T-helper 2 cell treated with Interferon-gamma antibody and Interleukin-4, amounts not matched to agents 5 μg/mL and 100 μg/mL, for 36 hours (primary cell): ENCODE measurements around the gene ASPHD1.
"Not testable (repeated sequence)": the region's sequence is repeated elsewhere in the genome, so short reads cannot be mapped to it uniquely, and the experiment has no call there.

Experiments used
- DNase-seq: peaks from one replicate; pipeline ENCODE4 v3.0.0; 2021; ENCODE audit warnings: low spot score
- H3K27ac Mint-ChIP-seq: one replicate; pipeline ENCODE4 v1.8.0; 2021; ENCODE audit warnings: mild to moderate bottlenecking, mixed read lengths
- H3K27me3 Mint-ChIP-seq: one replicate; pipeline ENCODE4 v1.8.0; 2021; ENCODE audit warnings: low read depth, mixed read lengths
- H3K36me3 Mint-ChIP-seq: one replicate; pipeline ENCODE4 v1.8.0; 2021; ENCODE audit warnings: low read depth, mixed read lengths
- H3K4me1 Mint-ChIP-seq: one replicate; pipeline ENCODE4 v1.8.0; 2021; ENCODE audit warnings: low read depth, mixed read lengths
- H3K4me3 Mint-ChIP-seq: one replicate; pipeline ENCODE4 v1.8.0; 2022; ENCODE audit warnings: mild to moderate bottlenecking, moderate library complexity, mixed read lengths
- H3K9me3 Mint-ChIP-seq: one replicate; pipeline ENCODE4 v1.8.0; 2021; ENCODE audit warnings: mixed read lengths

Gene ASPHD1

DNA sequence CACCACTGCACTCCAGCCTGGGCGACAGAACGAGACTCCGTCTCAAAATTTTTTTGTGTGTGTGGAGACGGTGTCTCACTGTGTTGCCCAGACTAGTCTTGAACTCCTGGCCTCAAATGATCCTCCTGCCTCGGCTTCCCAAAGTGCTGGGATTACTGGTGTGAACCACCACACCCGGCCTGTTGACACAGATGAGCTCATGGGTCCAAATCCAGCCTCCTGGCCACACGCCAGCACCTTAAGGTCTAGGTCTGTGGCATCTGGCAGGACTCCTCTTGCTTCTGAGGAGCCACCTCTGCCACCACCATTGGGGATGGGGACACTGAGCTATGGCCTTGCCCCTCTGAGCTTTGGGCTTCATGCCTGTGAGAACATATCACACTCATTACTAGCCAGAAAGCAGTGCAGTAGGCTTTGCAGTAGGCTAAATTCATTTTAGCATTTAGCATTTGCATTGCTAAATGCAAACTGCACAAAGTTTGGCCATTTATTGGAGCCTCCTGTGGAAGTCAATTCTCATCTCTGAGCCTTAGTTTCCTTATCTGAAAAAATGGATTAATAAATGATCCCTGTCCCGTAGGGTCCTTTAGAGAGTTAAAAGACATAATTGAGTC lies 31.8 kb upstream of the ASPHD1 start:
- Mint-ChIP-seq H3K9me3 (no peaks in the 10 kb centered on the region), H3K4me1 (peaks cover 3% of the 10 kb centered on the region), H3K36me3 (no peaks in the 10 kb centered on the region), H3K27ac (no peak overlapping the region), H3K4me3 (no peak overlapping the region), H3K27me3 (no peaks in the 10 kb centered on the region)
- DNase-seq = no peak

GRCh38 chr16:29869067-29869466 lies 31.2 kb upstream of the ASPHD1 start:
- not testable (repeated sequence) for H3K36me3 Mint-ChIP-seq, H3K9me3 Mint-ChIP-seq, H3K27ac Mint-ChIP-seq, DNase-seq, H3K4me3 Mint-ChIP-seq, H3K27me3 Mint-ChIP-seq, H3K4me1 Mint-ChIP-seq

GRCh38 chr16:29871822-29872546 lies 28.3 kb upstream of the ASPHD1 start:
- no peaks in the 10 kb centered on the region for H3K9me3 Mint-ChIP-seq
- H3K4me1 Mint-ChIP-seq = peaks cover 3% of the 10 kb centered on the region
- H3K27me3 Mint-ChIP-seq = peaks cover 14% of the 10 kb centered on the region
- no peak overlapping the region for H3K27ac Mint-ChIP-seq
- no peaks in the 10 kb centered on the region for H3K36me3 Mint-ChIP-seq
- H3K4me3 Mint-ChIP-seq = no peak overlapping the region
- DNase-seq = no peak

GRCh38 chr16:29873319-29873718 lies 27.0 kb upstream of the ASPHD1 start:
- H3K4me3 Mint-ChIP-seq = no peak overlapping the region
- H3K36me3 Mint-ChIP-seq = no peaks in the 10 kb centered on the region
- H3K27me3 Mint-ChIP-seq = peaks cover 20% of the 10 kb centered on the region
- no peak overlapping the region for H3K27ac Mint-ChIP-seq
- no peaks in the 10 kb centered on the region for H3K9me3 Mint-ChIP-seq
- H3K4me1 Mint-ChIP-seq = peaks cover 6% of the 10 kb centered on the region
- no peak for DNase-seq

- Mint-ChIP-seq H3K27me3 (peaks cover 20% of the 10 kb centered on the region), H3K9me3 (no peaks in the 10 kb centered on the region)
Observed at GRCh38 chr16:29875206-29875605, 25.1 kb upstream of the ASPHD1 start.

DNA sequence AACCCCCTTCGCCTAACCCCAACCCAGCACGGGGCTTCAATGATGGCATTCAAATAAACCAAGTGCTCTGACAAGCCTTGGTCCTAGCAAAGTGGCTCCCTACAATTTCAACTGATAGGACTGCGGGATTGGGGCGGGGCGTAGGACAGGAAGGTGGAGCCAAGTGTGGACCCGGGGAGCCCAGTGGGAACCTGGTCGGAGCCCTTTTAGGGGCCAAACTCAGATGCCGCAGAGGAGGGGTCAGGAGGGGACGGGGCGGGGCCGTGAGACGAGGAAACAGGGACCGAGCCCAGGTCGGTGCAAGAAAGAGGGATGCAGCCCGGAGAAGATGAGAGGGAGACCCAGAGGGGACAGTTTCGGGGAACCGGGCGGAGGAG lies 24.1 kb upstream of the ASPHD1 start:
- peak overlapping the region; percentile 61 for H3K4me3 Mint-ChIP-seq
- no peaks in the 10 kb centered on the region for H3K9me3 Mint-ChIP-seq
- no peak overlapping the region for H3K27ac Mint-ChIP-seq
- DNase-seq = no peak
- peaks cover 6% of the 10 kb centered on the region for H3K4me1 Mint-ChIP-seq
- peaks cover 20% of the 10 kb centered on the region for H3K27me3 Mint-ChIP-seq
- H3K36me3 Mint-ChIP-seq = no peaks in the 10 kb centered on the region

More at GRCh38 chr16:29875206-29875605, 25.1 kb upstream of the ASPHD1 start:
- Mint-ChIP-seq H3K36me3 (no peaks in the 10 kb centered on the region), H3K27ac (no peak overlapping the region), H3K4me1 (peaks cover 6% of the 10 kb centered on the region), H3K4me3 (no peak overlapping the region)
- no peak for DNase-seq

- Mint-ChIP-seq H3K9me3 (no peaks in the 10 kb centered on the region), H3K27me3 (peaks cover 20% of the 10 kb centered on the region), H3K27ac (no peak overlapping the region), H3K36me3 (no peaks in the 10 kb centered on the region), H3K4me1 (peaks cover 6% of the 10 kb centered on the region), H3K4me3 (peak overlapping the region; percentile 61)
- DNase-seq = peak; percentile 19
Observed at GRCh38 chr16:29876594-29877249, 23.6 kb upstream of the ASPHD1 start.

DNA sequence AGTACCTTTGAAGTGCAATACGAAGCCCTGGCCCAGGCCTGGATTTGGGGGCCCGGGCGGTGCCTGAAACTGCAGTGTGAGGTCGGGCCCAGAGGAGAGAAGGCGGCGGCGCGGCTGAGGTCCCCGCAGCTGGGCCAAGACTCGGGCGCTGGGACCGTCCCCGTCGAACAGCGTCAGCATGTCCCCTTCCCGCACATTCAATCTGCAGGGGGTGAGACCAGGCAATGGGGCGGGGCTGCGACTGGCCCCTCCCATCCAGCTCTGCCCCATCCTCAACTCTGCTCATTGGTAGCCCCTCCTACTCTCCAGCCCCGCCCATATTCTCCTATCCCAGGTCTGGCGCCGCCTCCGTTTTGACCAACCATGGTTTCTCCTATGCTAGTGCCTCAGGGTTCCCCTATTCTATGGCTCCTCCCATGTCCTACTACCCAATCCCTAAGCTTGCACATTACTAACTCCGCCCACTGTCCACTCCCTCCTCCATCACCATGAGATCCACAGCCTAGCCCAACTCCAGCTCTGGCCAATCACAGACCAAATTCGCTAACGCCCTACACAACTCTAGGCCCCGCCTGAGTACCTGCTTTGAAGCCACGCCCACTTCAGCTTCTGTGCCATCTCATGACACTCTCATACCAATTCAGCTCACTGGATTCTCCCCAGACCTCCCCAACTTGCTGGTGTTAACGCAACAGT lies 22.9 kb upstream of the ASPHD1 start:
- Mint-ChIP-seq H3K4me3 (peak overlapping the region; percentile 61), H3K9me3 (no peaks in the 10 kb centered on the region), H3K36me3 (no peaks in the 10 kb centered on the region), H3K27ac (no peak overlapping the region), H3K27me3 (peaks cover 20% of the 10 kb centered on the region), H3K4me1 (peaks cover 6% of the 10 kb centered on the region)
- DNase-seq = peak; percentile 69

- DNase-seq = no peak
- Mint-ChIP-seq H3K36me3 (no peaks in the 10 kb centered on the region), H3K9me3 (no peaks in the 10 kb centered on the region), H3K4me3 (no peak overlapping the region), H3K27ac (no peak overlapping the region), H3K27me3 (peaks cover 26% of the 10 kb centered on the region), H3K4me1 (peaks cover 6% of the 10 kb centered on the region)
Observed at GRCh38 chr16:29878172-29878571, 22.1 kb upstream of the ASPHD1 start.

DNA sequence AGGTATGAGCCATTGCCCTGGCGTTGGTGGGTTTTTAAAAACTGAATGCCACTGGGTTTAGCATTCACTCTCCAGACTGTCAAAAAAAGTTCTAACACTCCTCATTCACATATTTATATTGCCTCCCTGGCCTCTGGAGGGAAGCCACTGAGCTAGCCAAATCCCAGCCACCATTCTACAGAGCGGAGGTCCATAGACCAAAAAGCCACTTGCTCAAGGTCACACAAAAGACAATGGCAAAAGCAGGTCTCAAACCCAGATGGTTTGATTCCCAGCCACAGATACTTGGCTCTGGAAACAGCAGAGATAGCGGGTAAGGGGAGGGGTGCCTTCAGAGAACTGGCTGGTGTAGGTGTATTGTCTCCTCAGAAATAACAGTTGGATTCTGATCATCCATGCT lies 19.2 kb upstream of the ASPHD1 start:
- Mint-ChIP-seq H3K27ac (no peak overlapping the region), H3K9me3 (no peaks in the 10 kb centered on the region), H3K4me3 (no peak overlapping the region), H3K27me3 (peaks cover 17% of the 10 kb centered on the region), H3K4me1 (peaks cover 6% of the 10 kb centered on the region), H3K36me3 (no peaks in the 10 kb centered on the region)
- no peak for DNase-seq

DNA sequence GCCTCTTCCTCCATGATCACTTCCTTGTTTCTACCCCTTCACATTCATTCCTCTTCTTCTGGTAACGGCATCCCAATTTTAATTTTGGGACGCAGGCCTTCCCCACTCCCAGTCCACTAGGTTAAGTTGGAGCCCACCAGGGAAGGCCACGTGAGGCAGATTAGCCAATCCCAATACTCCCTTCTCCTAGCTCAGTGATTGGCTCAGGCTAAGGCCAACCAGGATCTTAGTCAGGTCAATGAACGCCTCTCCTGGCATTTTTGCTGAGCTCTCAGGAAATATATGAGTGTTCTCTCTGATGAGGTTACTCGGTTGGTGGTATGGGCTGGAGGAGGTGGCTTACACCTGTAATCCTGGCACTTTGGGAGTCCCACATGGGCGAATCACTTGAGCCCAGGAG lies 16.3 kb upstream of the ASPHD1 start:
- DNase-seq = no peak
- Mint-ChIP-seq H3K9me3 (no peaks in the 10 kb centered on the region), H3K27me3 (peaks cover 5% of the 10 kb centered on the region), H3K4me1 (no peaks in the 10 kb centered on the region), H3K36me3 (no peaks in the 10 kb centered on the region), H3K27ac (no peak overlapping the region), H3K4me3 (no peak overlapping the region)

DNA sequence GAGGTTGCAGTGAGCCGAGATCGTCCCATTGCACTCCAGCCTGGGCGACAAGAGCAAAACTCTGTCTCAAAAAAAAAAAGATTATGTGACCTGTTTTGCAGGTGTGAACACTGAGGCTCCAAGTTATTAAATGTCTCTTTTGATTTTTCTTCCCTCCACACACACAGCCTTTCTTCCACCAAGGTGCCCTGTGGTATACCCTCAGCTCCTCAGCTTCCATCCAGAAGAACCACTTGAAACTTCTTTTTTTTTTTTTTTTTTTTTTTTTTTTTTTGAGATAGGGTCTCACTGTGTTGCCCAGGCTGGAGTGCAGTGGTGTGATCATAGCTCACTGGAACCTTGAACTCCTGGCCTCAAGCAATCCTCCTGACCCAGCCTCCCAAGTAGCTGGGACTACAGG lies 10.9 kb upstream of the ASPHD1 start:
- not testable (repeated sequence) for H3K9me3 Mint-ChIP-seq, H3K36me3 Mint-ChIP-seq, H3K27ac Mint-ChIP-seq, H3K4me1 Mint-ChIP-seq, H3K27me3 Mint-ChIP-seq, DNase-seq, H3K4me3 Mint-ChIP-seq

- no peak overlapping the region for H3K27ac Mint-ChIP-seq
- no peak overlapping the region for H3K4me3 Mint-ChIP-seq
- H3K4me1 Mint-ChIP-seq = no peaks in the 10 kb centered on the region
- peaks cover 3% of the 10 kb centered on the region for H3K27me3 Mint-ChIP-seq
- H3K36me3 Mint-ChIP-seq = no peaks in the 10 kb centered on the region
- no peaks in the 10 kb centered on the region for H3K9me3 Mint-ChIP-seq
- DNase-seq = no peak
Observed at GRCh38 chr16:29891525-29892457, 8.5 kb upstream of the ASPHD1 start.
